ENCODE measurements around the gene WDR89.
A peak's percentile ranks its signal among the peaks of the same experiment; 100 is the strongest.
"Not testable (repeated sequence)": the region's sequence is repeated elsewhere in the genome, so short reads cannot be mapped to it uniquely, and the experiment has no call there.

WDR89 gene

DNA sequence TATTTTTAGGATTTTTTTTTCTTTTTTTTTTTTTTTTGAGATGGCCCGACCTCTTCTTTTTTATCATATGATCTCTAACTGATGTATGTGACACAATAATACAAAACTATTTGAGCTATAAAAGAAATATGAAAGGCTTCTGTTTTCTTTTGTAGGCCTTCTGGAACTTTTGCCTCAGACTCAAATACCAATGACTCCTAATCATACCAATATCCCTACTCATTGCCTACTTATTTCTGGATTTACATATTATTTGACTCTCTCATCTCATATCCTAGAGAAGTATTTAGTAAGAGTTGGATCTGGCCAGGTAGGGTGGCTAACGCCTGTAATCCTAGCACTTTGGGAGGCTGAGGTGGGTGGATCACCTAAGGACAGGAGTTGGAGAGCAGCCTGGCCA, 12.7 kb upstream of the WDR89 start:
- DNase-seq (ENCODE audit: low read depth in 2 of 2) = no peak

GRCh38 chr14:63652406-63652805, 10.7 kb upstream of the WDR89 start:
- DNase-seq (ENCODE audit: low read depth in 2 of 2) = no peak

DNA sequence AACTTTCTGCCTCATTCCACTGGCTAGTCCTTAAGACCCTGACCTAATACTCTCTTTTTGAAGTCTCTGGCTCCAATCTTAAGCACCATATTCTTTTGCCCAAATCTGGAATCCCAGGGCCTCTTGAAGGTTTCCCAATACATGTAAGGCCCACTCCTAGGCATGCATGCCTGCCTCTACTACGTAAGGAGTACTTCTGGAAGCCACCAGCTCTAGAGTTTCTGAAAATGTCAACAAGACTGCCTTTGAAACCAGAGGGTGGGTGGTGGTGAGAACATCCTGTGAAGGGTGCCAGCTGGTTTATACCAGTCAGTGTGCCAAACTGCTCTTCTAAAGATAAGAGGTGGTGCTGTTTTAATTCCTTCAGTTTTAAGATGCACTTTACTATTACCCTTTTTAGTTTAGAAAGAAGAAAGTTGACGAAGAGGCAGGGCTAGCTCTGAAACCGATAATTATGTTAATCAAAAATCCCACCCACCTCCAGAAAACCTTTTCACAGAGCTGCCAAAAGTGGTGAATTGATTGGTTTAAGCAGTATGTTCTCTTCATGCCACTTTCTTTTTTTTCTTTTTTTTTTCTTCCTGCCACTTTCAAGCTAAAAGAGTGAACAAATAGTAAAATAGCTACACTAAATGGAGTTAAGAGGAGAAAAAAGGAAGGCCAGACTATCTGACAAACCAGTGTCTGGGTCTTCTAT, 8.7 kb upstream of the WDR89 start:
- DNase-seq (ENCODE audit: low read depth in 2 of 2) = no peak

GRCh38 chr14:63647696-63648410, 6.2 kb upstream of the WDR89 start:
- no peak for DNase-seq (ENCODE audit: low read depth in 2 of 2)

DNA sequence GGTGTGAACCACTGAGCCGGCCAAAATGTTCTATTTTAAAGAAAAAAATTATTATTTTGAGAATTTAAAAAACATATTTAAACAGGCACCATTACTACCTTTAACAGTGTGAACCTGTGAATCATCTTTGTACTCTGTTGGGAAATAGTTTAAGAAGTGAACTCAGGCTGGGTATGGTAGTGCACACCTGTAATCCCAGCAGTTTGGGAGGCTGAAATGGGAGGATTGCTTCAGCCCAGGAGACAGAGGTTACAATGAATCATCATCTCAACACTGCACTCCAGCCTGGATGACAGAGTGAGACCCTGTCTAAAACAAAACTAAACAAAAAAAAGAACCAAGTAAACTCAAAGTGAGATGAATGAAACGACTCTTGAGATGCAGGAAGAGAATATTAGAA, 3.1 kb upstream of the WDR89 start:
- no peak for DNase-seq (ENCODE audit: low read depth in 2 of 2)

DNA sequence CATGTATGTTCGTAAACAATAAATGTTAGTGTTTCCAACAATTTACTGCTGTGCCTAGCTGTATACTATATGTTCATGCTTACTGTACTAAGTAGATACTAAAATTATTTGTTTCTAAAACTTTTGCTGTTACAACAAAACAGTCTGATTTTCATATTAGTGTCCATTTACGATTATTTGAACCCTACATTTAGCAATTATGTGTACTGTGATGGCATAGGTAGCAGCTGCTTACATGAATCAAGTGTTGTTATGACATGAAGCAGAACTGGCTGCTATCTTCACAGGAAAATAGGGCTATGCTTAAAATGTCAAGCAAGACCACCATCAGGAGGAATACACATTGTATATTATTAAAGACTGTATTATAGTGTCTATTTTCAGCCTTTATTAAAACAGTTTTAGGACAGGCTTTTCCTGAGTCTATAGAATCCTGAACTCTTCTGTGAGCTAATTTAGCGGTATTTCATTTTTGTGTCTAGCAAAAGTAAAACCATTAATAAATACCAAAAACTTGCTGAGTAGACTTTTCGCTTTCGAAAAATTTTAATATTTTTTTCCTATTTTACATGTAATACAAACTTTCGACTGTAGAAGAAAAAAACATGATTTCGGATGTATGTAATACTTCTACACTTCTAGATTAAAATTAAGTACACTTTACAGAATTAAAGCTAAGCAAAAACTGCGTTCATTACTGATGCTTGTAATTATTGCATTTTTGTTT, 1.1 kb upstream of the WDR89 start:
- no peak for DNase-seq (ENCODE audit: low read depth in 2 of 2)

DNA sequence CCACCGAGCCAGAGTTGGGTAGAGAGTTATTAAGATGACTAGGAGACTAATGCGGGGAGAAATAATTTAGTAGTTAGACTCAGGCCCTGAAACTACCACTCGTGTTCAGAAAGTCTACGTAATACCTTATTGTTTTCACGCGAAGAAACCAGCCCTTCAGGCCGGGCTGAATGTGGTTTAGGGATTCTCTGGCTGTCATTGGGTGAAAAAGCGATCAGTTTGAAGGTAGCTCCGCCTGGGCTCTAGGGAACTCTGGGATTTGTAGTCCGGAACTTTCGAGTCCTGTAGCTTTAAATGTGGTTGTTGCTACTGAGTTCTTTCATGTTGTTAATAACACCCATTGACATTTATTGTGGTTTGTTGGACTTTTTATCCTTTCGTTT, 549 bp upstream of the WDR89 start:
- DNase-seq (ENCODE audit: low read depth in 2 of 2) = peak; percentile 59 to 66

GRCh38 chr14:63638493-63638892, 3.2 kb downstream of the WDR89 start:
- DNase-seq (ENCODE audit: low read depth in 2 of 2) = no peak

GRCh38 chr14:63636094-63636635, 5.5 kb downstream of the WDR89 start:
- DNase-seq (ENCODE audit: low read depth in 2 of 2) = not testable (repeated sequence)

- no peak for DNase-seq (ENCODE audit: low read depth in 2 of 2)
Measured at GRCh38 chr14:63633801-63634200, 7.9 kb downstream of the WDR89 start.

- no peak for DNase-seq (ENCODE audit: low read depth in 2 of 2)
Measured at GRCh38 chr14:63632932-63633514, 8.6 kb downstream of the WDR89 start.

DNA sequence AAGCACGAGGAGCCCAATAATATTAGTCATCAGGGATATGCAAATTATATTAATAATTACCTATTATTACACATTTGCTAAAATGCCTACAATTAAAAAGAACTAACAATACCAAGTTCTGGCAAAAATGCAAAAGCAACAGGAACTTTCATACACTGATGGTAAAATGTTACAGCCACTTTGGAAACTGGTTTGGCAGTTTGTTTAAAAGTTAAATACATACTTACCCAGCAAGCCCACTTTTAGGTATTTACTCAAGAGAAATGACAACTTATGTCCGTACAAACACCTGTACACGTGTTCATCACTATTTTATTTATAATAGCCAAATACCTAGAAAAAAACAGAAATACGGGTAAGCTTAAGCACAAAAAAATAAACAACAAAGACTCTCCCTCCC, 17.0 kb downstream of the WDR89 start:
- DNase-seq (ENCODE audit: low read depth in 2 of 2) = no peak

DNA sequence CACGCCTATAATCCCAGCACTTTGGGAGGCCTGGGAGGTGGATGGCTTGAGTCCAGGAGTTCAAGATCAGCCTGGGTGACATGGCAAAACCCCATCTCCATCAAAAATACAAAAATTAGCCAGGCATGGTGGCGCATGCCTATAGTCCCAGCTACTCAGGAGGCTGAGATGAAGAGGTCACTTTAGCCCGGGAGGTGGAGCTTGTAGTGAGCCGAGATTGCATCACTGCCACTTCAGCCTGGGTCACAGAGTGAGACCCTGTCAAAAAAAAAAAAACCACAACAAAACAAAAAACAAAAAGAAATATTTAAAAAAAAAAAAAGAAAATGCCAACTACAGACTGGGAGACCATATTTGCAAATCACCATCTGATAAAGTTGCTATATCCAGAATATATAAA, 17.5 kb downstream of the WDR89 start:
- DNase-seq (ENCODE audit: low read depth in 2 of 2) = no peak

- DNase-seq (ENCODE audit: low read depth in 2 of 2) = not testable (repeated sequence)
Measured at GRCh38 chr14:63621975-63622374, 19.7 kb downstream of the WDR89 start.

DNA sequence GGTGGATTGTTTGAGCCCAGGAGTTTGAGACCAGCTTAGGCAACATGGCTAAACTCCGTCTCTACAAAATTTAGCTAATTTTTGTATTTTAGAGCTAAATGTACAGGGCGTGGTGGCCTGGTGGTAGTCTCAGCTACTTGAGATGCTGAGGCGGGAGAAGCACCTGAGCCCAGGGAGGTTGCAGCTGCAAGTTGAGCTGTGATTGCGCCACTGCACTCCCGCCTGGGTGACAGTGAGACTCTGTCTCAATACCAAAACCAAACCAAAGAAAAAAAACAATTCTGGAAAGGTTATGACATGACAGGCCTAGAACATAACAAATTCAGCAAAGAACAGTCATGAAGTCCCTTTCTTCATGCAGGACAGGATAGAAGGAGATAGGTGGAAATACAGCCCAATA, 25.7 kb downstream of the WDR89 start:
- no peak for DNase-seq (ENCODE audit: low read depth in 2 of 2)

DNA sequence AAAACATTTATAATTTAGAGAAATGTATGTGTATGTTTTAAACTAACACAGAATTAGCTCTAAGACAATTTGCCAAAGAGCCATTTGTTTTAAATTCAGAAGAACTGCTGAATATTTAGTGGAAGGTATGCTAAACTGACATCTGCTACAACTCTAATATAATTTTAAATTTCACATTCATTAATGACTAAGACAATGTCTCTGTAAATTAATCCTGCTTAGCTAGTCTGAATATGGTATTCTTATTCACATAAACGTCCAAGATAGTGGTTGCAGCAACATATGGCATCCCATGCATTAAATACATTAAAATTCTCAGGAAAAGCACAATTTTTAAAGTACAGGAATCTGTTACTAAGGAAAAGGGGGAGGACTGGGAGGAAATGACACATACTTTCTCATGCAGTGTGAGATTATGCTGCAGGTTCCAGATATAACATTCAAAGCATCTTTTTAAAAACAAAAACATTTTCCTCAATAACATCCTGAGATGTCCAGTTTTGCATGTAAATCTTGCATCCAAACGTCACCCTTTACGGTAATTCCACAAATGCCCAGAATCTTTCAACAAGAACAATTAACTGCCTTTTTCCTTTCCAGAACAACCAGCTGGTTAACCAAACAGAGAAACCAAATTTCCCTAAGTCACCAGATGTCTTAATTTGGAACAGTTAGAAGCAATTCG, 26.9 kb downstream of the WDR89 start:
- no peak for DNase-seq (ENCODE audit: low read depth in 2 of 2)

GRCh38 chr14:63611078-63611477, 30.6 kb downstream of the WDR89 start:
- no peak for DNase-seq (ENCODE audit: low read depth in 2 of 2)

DNA sequence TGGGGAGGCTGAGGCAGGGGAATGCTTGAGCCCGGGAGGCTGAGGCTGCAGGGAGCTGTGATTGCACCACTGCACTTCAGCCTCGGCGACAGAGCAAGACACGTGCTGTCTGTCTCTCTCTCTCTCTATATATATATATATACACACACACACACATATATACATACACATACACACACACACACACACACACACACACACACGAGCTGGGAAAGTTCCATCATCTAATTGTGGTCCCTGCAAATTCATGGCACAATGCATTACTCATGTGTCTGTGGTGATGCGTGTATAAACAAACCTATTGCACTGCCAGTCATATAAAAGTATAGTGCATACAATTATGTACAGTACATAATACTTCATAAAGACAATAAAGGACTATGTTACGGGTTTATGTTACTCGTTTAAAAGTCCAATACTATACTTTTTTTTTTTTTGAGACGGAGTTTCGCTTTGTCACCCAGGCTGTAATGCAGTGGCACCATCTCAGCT, 36.6 kb downstream of the WDR89 start:
- no peak for DNase-seq (ENCODE audit: low read depth in 2 of 2)

DNA sequence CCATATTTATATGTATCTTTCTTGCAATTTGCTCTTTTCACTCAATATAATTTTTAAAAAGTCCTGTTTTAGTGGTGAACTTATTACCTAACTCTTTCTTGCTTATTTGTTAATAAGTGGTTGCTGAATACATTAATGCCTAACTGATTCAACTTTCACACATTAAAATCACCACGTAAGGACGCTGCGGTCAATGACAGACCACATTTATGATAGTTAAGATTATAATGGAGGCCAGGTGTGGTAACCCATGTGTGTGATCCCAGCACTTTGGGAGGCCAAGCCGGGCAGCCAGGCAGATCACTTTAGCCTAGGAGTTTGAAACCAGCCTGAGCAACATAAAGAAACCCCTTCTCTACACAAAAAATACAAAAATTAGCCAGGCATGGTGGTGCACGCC, 37.0 kb downstream of the WDR89 start:
- no peak for DNase-seq (ENCODE audit: low read depth in 2 of 2)

GRCh38 chr14:63603749-63604277, 37.9 kb downstream of the WDR89 start:
- DNase-seq (ENCODE audit: low read depth in 2 of 2) = no peak

- DNase-seq (ENCODE audit: low read depth in 2 of 2) = no peak
Measured at GRCh38 chr14:63598807-63599206, 42.9 kb downstream of the WDR89 start.

Measured in stimulated activated CD4-positive, alpha-beta T cell treated with anti-CD3 and anti-CD28 coated beads, Interleukin-12 subunit alpha, Interleukin-12 subunit beta, amount 100 ng/mL, for 24 hours (primary cell).